A549 (cell line): ENCODE measurements around the gene PPP1R13L. TPM values are rescaled to one million over a fixed set of nuclear protein-coding genes. Genes with fewer than 3 reads are reported as not detected.

Experiments used
- ATOH8 ChIP-seq: fragments of 250-450 bp; sonication (Bioruptor Pico); IDR thresholded peaks from 2 replicates; pipeline ENCODE4 v1.5.0; 2020; ENCODE audit warnings: low read depth, mild to moderate bottlenecking, moderate library complexity
- EHF ChIP-seq: fragments of 250-450 bp; sonication (Bioruptor Pico); IDR thresholded peaks from 2 replicates; pipeline ENCODE4 v1.5.0; 2020; ENCODE audit warnings: mild to moderate bottlenecking
- HOXB13 ChIP-seq: fragments of 250-450 bp; sonication (Bioruptor Pico); IDR thresholded peaks from 2 replicates; pipeline ENCODE4 v1.5.0; 2020; ENCODE audit warnings: low read depth, mild to moderate bottlenecking, moderate library complexity
- JUNB ChIP-seq: fragments of >200 bp; sonication (Bioruptor Twin); formaldehyde crosslinking; IDR thresholded peaks from 2 replicates; pipeline ENCODE4 v1.6.1; 2016
- KDM1A ChIP-seq: fragments of 200-600 bp; sonication (generic); IDR thresholded peaks from 2 replicates; pipeline ENCODE4 v1.6.1; 2016; ENCODE audit warnings: low read depth, mild to moderate bottlenecking
- KDM5A ChIP-seq: fragments of 200-600 bp; sonication (generic); IDR thresholded peaks from 2 replicates; pipeline ENCODE4 v1.6.1; 2016; ENCODE audit warnings: antibody characterized with exemption, mild to moderate bottlenecking
- MAZ ChIP-seq: fragments of 150-350 bp; IDR thresholded peaks from 2 replicates; pipeline ENCODE4 v1.6.1; 2014; ENCODE audit warnings: antibody characterized with exemption, low read depth, low read length, borderline replicate concordance
- ZC3H11A ChIP-seq: fragments of 450-650 bp; IDR thresholded peaks from 2 replicates; pipeline ENCODE4 v1.6.1; 2014; ENCODE audit warnings: antibody characterized with exemption, mild to moderate bottlenecking
- ZFP36 ChIP-seq: fragments of 450-650 bp; IDR thresholded peaks from 2 replicates; pipeline ENCODE4 v1.6.1; 2014; ENCODE audit warnings: borderline replicate concordance; ENCODE audit not compliant: partially characterized antibody
- polyA plus RNA-seq, 4 experiments: library from polyadenylated mRNA; depleted of rRNA in 3 of 4; stranded (reverse); fragments of >200 nt; fragmentation: RNase III in 1 of 4; extraction: RNeasy Plus Mini Kit Qiagen cat#74134 plus additional on column Dnase treatment in 1 of 4; gene quantifications; 2 replicates in 3 of 4; 3 replicates in 1 of 4; pipeline ENCODE4 v1.2.3, GENCODE V29; 2011 to 2017
- small RNA-seq, 6 experiments: library from RNA; depleted of rRNA; stranded (forward); fragments of <200 nt; gene quantifications; one replicate each; pipeline ENCODE3, GENCODE V24; 2012

The PPP1R13L gene
- polyA plus RNA-seq, 2 of the 4 experiments (the other 2 are of a cell fraction): 3.2 to 18.9 TPM

- TF ChIP-seq MAZ (no peak), JUNB (no peak), ZFP36 (no peak), EHF (CRISPR knock-in tag) (no peak), KDM5A (no peak), KDM1A (no peak), ZC3H11A (no peak), HOXB13 (CRISPR knock-in tag) (no peak), ATOH8 (CRISPR knock-in tag) (no peak)
Observed at GRCh38 chr19:45331411-45331810, 73.5 kb downstream of the PPP1R13L start (continued).

Small RNAs within 50 kb of the gene (small RNA-seq; reads per million reads assigned to genes)
- gene MIR6088: 0 reads per million in 6 experiments

Other genes starting within 250 kb of the PPP1R13L start
- gene NKPD1, start 244.1 kb downstream of the PPP1R13L start, polyA plus RNA-seq (2011; rRNA removed): 0.12 and 0.21 TPM in 2 replicates
- gene NKPD1, start 244.1 kb downstream of the PPP1R13L start, polyA plus RNA-seq (2017; fragmentation: RNase III; extraction: RNeasy Plus Mini Kit Qiagen cat#74134 plus additional on column Dnase treatment): 0.10 to 0.18 TPM (median 0.15 TPM) in 3 replicates
- gene TRAPPC6A, start 226.8 kb downstream of the PPP1R13L start, polyA plus RNA-seq (2011; rRNA removed): 29.8 and 30.2 TPM in 2 replicates
- gene TRAPPC6A, start 226.8 kb downstream of the PPP1R13L start, polyA plus RNA-seq (2017; fragmentation: RNase III; extraction: RNeasy Plus Mini Kit Qiagen cat#74134 plus additional on column Dnase treatment): 23.7 to 30.5 TPM (median 28.5 TPM) in 3 replicates
- gene BLOC1S3, start 226.3 kb downstream of the PPP1R13L start, polyA plus RNA-seq (2011; rRNA removed): 7.5 and 10.5 TPM in 2 replicates
- gene BLOC1S3, start 226.3 kb downstream of the PPP1R13L start, polyA plus RNA-seq (2017; fragmentation: RNase III; extraction: RNeasy Plus Mini Kit Qiagen cat#74134 plus additional on column Dnase treatment): 8.2 to 12.2 TPM (median 10.6 TPM) in 3 replicates
- gene EXOC3L2, start 159.7 kb downstream of the PPP1R13L start, polyA plus RNA-seq (2011; rRNA removed): 0.16 and 0.20 TPM in 2 replicates
- 0.46 to 0.58 TPM (median 0.50 TPM) in 3 replicates for gene EXOC3L2, start 159.7 kb downstream of the PPP1R13L start, polyA plus RNA-seq (2017; fragmentation: RNase III; extraction: RNeasy Plus Mini Kit Qiagen cat#74134 plus additional on column Dnase treatment)
- 6.3 and 6.9 TPM in 2 replicates for gene MARK4, start 153.8 kb downstream of the PPP1R13L start, polyA plus RNA-seq (2011; rRNA removed)
- 6.0 to 7.8 TPM (median 6.8 TPM) in 3 replicates for gene MARK4, start 153.8 kb downstream of the PPP1R13L start, polyA plus RNA-seq (2017; fragmentation: RNase III; extraction: RNeasy Plus Mini Kit Qiagen cat#74134 plus additional on column Dnase treatment)
- gene CKM, start 82.2 kb downstream of the PPP1R13L start, polyA plus RNA-seq (2011; rRNA removed): not detected in 2 replicates
- not detected in 3 replicates for gene CKM, start 82.2 kb downstream of the PPP1R13L start, polyA plus RNA-seq (2017; fragmentation: RNase III; extraction: RNeasy Plus Mini Kit Qiagen cat#74134 plus additional on column Dnase treatment)
- gene KLC3, start 64.3 kb downstream of the PPP1R13L start, polyA plus RNA-seq (2011; rRNA removed): 0.26 and 0.32 TPM in 2 replicates
- gene KLC3, start 64.3 kb downstream of the PPP1R13L start, polyA plus RNA-seq (2017; fragmentation: RNase III; extraction: RNeasy Plus Mini Kit Qiagen cat#74134 plus additional on column Dnase treatment): 0.49 to 0.55 TPM (median 0.52 TPM) in 3 replicates
- gene ERCC2, start 34.5 kb downstream of the PPP1R13L start, polyA plus RNA-seq (2011; rRNA removed): 12.9 and 15.0 TPM in 2 replicates
- 19.8 to 21.5 TPM (median 19.9 TPM) in 3 replicates for gene ERCC2, start 34.5 kb downstream of the PPP1R13L start, polyA plus RNA-seq (2017; fragmentation: RNase III; extraction: RNeasy Plus Mini Kit Qiagen cat#74134 plus additional on column Dnase treatment)
- gene POLR1G, start 1.6 kb upstream of the PPP1R13L start, polyA plus RNA-seq (2011; rRNA removed): 11.7 and 15.1 TPM in 2 replicates
- 28.2 to 34.0 TPM (median 31.2 TPM) in 3 replicates for gene POLR1G, start 1.6 kb upstream of the PPP1R13L start, polyA plus RNA-seq (2017; fragmentation: RNase III; extraction: RNeasy Plus Mini Kit Qiagen cat#74134 plus additional on column Dnase treatment)
- 81.7 and 109 TPM in 2 replicates for gene ERCC1, start 18.8 kb upstream of the PPP1R13L start, polyA plus RNA-seq (2011; rRNA removed)
- 89.7 to 97.6 TPM (median 93.0 TPM) in 3 replicates for gene ERCC1, start 18.8 kb upstream of the PPP1R13L start, polyA plus RNA-seq (2017; fragmentation: RNase III; extraction: RNeasy Plus Mini Kit Qiagen cat#74134 plus additional on column Dnase treatment)
- 27.9 and 48.8 TPM in 2 replicates for gene FOSB, start 62.9 kb upstream of the PPP1R13L start, polyA plus RNA-seq (2011; rRNA removed)
- 0.57 to 0.65 TPM (median 0.58 TPM) in 3 replicates for gene FOSB, start 62.9 kb upstream of the PPP1R13L start, polyA plus RNA-seq (2017; fragmentation: RNase III; extraction: RNeasy Plus Mini Kit Qiagen cat#74134 plus additional on column Dnase treatment)
- gene RTN2, start 92.0 kb upstream of the PPP1R13L start, polyA plus RNA-seq (2011; rRNA removed): 4.7 and 5.3 TPM in 2 replicates
- gene RTN2, start 92.0 kb upstream of the PPP1R13L start, polyA plus RNA-seq (2017; fragmentation: RNase III; extraction: RNeasy Plus Mini Kit Qiagen cat#74134 plus additional on column Dnase treatment): 6.3 to 9.0 TPM (median 8.1 TPM) in 3 replicates
- gene PPM1N, start 93.4 kb upstream of the PPP1R13L start, polyA plus RNA-seq (2011; rRNA removed): 9.2 and 9.8 TPM in 2 replicates
- gene PPM1N, start 93.4 kb upstream of the PPP1R13L start, polyA plus RNA-seq (2017; fragmentation: RNase III; extraction: RNeasy Plus Mini Kit Qiagen cat#74134 plus additional on column Dnase treatment): 6.6 to 11.2 TPM (median 10.5 TPM) in 3 replicates
- gene VASP, start 102.4 kb upstream of the PPP1R13L start, polyA plus RNA-seq (2011; rRNA removed): 59.1 and 64.5 TPM in 2 replicates
- 83.8 to 94.6 TPM (median 94.3 TPM) in 3 replicates for gene VASP, start 102.4 kb upstream of the PPP1R13L start, polyA plus RNA-seq (2017; fragmentation: RNase III; extraction: RNeasy Plus Mini Kit Qiagen cat#74134 plus additional on column Dnase treatment)
- gene OPA3, start 179.7 kb upstream of the PPP1R13L start, polyA plus RNA-seq (2011; rRNA removed): 21.8 and 29.1 TPM in 2 replicates
- 13.8 to 15.9 TPM (median 15.6 TPM) in 3 replicates for gene OPA3, start 179.7 kb upstream of the PPP1R13L start, polyA plus RNA-seq (2017; fragmentation: RNase III; extraction: RNeasy Plus Mini Kit Qiagen cat#74134 plus additional on column Dnase treatment)
- 0.10 TPM in 1 of 2 replicates, not detected in the other for gene GPR4, start 197.1 kb upstream of the PPP1R13L start, polyA plus RNA-seq (2011; rRNA removed)
- gene GPR4, start 197.1 kb upstream of the PPP1R13L start, polyA plus RNA-seq (2017; fragmentation: RNase III; extraction: RNeasy Plus Mini Kit Qiagen cat#74134 plus additional on column Dnase treatment): 0.03 to 0.12 TPM (median 0.04 TPM) in 3 replicates
- gene EML2, start 234.3 kb upstream of the PPP1R13L start, polyA plus RNA-seq (2011; rRNA removed): 19.9 and 22.7 TPM in 2 replicates
- 25.9 to 30.6 TPM (median 29.0 TPM) in 3 replicates for gene EML2, start 234.3 kb upstream of the PPP1R13L start, polyA plus RNA-seq (2017; fragmentation: RNase III; extraction: RNeasy Plus Mini Kit Qiagen cat#74134 plus additional on column Dnase treatment)